Uterus (tissue), 4 donors: Measurements from ENCODE around the gene PORCN. TPM values are rescaled to one million over a fixed set of nuclear protein-coding genes. Genes with fewer than 3 reads are reported as not detected.

ENCODE experiments used
- DNase-seq, 2 donors: peaks; one replicate each; pipeline ENCODE4 v3.0.0-alpha.2; 2019 to 2020
- H3K27ac ChIP-seq, 2 donors: fragments of 200-600 bp; sonication (generic); 1 replicate in 1 of 2; 2 replicates in 1 of 2; pipeline ENCODE4 v1.5.1; 2016 to 2018
- H3K27me3 ChIP-seq, 2 donors: fragments of 200-600 bp; sonication (generic); one replicate each; pipeline ENCODE4 v1.5.1; 2018 to 2019; ENCODE audit warnings: control low read depth in 1 of 2
- H3K36me3 ChIP-seq, 2 donors: fragments of 200-600 bp; sonication (generic); one replicate each; pipeline ENCODE4 v1.5.1; 2019; ENCODE audit warnings: control low read depth in 1 of 2
- H3K4me1 ChIP-seq, 2 donors: fragments of 200-600 bp; sonication (generic); one replicate each; pipeline ENCODE4 v1.5.1; 2018 to 2019; ENCODE audit warnings: control low read depth in 1 of 2
- H3K4me3 ChIP-seq, 2 donors: fragments of 200-600 bp; sonication (generic); 1 replicate in 1 of 2; 2 replicates in 1 of 2; pipeline ENCODE4 v1.5.1; 2018 to 2019; ENCODE audit warnings: mild to moderate bottlenecking in 1 of 2
- H3K9me3 ChIP-seq, 2 donors: fragments of 200-600 bp; sonication (generic); one replicate each; pipeline ENCODE4 v1.5.1; 2019; ENCODE audit warnings: control low read depth in 1 of 2
- POLR2A ChIP-seq, 2 donors: fragments of 450-650 bp; IDR thresholded peaks; one replicate each; pipeline ENCODE4 v1.6.1; 2016; ENCODE audit warnings: antibody characterized with exemption in 2 of 2, mild to moderate bottlenecking in 1 of 2, moderate library complexity in 1 of 2
- intact Hi-C: fragments of 100-400 bp; cut with DNase I; formaldehyde crosslinking; loops from one replicate; pipeline ENCODE4 v1.15.1; 2023; ENCODE audit warnings: low total_unique reads
- total RNA-seq, 4 donors: library from RNA; depleted of rRNA in 3 of 4; stranded (reverse); fragments of >200 nt in 3 of 4; gene quantifications; one replicate each; pipeline versions ENCODE4 v1.1.0 to v1.2.4, GENCODE V29; 2014 to 2023
- TF ChIP-seq, protein P1 (sequence below), 4 experiments: fragments of 200-600 bp in 2 of 4; fragments of 450-650 bp in 2 of 4; sonication (generic) in 2 of 4; IDR thresholded peaks; one replicate each; pipeline ENCODE4 v1.5.1; 2016 to 2019; ENCODE audit warnings: antibody characterized with exemption in 4 of 4, mild to moderate bottlenecking in 2 of 4, moderate library complexity in 1 of 4
- donor health status: DM: yes; HTN: yes; CAD: no.

Gene PORCN
- total RNA-seq, 4 donors from 2014 or later: 0.77 to 16.5 (median 4.8) TPM

DNA sequence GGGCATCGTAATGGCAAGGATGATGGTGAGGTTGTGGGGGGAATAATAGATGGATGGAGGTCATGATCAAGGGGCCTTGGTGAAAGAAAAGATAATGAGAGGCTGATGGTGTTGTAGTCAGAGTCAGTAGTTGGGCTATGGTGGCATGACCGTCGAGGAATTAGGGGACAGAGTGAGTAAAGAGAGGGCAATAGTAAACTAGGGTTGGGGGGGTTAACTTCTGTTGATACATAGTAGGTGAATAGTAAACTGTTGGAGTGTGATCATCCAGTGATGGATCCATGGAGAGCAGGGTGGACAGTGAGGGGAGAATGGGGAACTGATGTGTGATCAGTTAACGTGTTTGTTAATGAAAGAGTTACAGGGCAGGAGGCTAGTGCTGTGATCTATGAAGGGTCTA is 31.9 kb upstream of the PORCN start:
- H3K27ac ChIP-seq: peak overlapping the region in 1 of 2 donors; percentile 88
- intact Hi-C loops: no loop called here
- DNase-seq: no peak
- no peaks in the 10 kb centered on the region for H3K9me3 ChIP-seq
- TF ChIP-seq, protein P1, sequence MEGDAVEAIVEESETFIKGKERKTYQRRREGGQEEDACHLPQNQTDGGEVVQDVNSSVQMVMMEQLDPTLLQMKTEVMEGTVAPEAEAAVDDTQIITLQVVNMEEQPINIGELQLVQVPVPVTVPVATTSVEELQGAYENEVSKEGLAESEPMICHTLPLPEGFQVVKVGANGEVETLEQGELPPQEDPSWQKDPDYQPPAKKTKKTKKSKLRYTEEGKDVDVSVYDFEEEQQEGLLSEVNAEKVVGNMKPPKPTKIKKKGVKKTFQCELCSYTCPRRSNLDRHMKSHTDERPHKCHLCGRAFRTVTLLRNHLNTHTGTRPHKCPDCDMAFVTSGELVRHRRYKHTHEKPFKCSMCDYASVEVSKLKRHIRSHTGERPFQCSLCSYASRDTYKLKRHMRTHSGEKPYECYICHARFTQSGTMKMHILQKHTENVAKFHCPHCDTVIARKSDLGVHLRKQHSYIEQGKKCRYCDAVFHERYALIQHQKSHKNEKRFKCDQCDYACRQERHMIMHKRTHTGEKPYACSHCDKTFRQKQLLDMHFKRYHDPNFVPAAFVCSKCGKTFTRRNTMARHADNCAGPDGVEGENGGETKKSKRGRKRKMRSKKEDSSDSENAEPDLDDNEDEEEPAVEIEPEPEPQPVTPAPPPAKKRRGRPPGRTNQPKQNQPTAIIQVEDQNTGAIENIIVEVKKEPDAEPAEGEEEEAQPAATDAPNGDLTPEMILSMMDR (IDR thresholded peaks at IDR 0.05): no peak
- peak overlapping the region in 1 of 2 donors; percentile 65 for H3K4me3 ChIP-seq
- no peaks in the 10 kb centered on the region for H3K36me3 ChIP-seq
- H3K27me3 ChIP-seq: no peaks in the 10 kb centered on the region
- H3K4me1 ChIP-seq: no peaks in the 10 kb centered on the region

DNA sequence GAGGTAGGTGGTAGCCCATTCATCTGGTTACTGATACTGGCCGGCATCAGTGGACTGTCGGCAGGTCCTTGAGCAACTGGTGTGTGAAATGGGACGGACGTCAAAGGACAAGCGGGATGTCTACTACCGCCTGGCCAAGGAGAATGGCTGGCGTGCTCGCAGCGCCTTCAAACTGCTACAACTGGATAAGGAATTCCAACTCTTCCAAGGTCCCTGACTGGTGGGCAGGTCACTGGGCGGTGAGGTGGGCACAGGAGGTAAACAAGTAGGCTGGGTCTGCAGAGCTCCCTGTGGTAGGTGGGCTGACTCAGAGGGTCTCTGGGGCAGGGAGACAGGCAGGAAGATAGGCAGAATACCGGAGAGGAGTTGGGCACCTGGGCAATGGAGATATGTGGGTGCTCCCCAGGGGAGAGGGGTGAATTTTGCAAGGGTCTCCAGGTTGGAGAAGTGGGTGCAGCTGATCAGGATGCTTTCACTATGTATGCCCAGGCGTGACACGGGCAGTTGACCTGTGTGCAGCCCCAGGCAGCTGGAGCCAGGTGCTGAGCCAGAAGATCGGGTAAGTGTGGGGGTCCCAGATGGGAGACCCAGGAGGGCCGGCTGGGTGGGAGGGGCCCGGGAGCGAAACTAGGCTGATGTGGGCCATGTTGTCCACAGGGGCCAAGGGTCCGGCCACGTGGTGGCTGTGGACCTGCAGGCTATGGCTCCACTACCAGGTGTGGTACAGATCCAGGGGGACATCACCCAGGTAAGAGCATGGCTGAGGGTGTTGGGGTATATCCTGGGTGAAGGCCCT is 30.6 kb upstream of the PORCN start:
- H3K4me3 ChIP-seq: no peak overlapping the region
- no peaks in the 10 kb centered on the region for H3K4me1 ChIP-seq
- no peaks in the 10 kb centered on the region for H3K9me3 ChIP-seq
- H3K27me3 ChIP-seq: no peaks in the 10 kb centered on the region
- no peak for TF ChIP-seq POLR2A (IDR thresholded peaks at IDR 0.05)
- TF ChIP-seq, protein P1 (IDR thresholded peaks at IDR 0.05): no peak
- no peaks in the 10 kb centered on the region for H3K36me3 ChIP-seq
- no peak overlapping the region for H3K27ac ChIP-seq
- intact Hi-C loops: no loop called here
- no peak for DNase-seq

DNA sequence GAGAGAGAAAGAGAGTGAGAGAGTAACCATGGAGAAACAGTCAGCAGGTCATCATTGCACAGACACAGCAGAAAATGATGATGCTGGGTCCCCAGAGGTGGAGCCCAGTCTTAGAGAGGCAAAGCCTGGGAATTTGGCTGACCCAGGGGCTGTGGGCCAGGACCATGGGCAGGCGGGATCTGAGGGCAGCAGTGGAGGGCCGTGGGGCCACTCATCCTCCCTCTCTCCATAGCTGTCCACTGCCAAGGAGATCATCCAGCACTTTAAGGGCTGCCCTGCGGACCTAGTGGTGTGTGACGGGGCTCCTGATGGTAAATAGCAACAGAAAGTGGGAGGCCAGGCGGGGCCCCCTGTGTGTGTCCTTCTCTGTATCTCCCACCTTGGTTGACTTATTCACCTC is 30.0 kb upstream of the PORCN start:
- Histone ChIP-seq H3K4me3 (no peak overlapping the region), H3K4me1 (no peaks in the 10 kb centered on the region), H3K27ac (no peak overlapping the region), H3K36me3 (no peaks in the 10 kb centered on the region), H3K27me3 (no peaks in the 10 kb centered on the region), H3K9me3 (no peaks in the 10 kb centered on the region)
- TF ChIP-seq, protein P1 (IDR thresholded peaks at IDR 0.05): no peak
- TF ChIP-seq POLR2A (IDR thresholded peaks at IDR 0.05): no peak
- no peak for DNase-seq
- intact Hi-C loops: no loop called here

DNA sequence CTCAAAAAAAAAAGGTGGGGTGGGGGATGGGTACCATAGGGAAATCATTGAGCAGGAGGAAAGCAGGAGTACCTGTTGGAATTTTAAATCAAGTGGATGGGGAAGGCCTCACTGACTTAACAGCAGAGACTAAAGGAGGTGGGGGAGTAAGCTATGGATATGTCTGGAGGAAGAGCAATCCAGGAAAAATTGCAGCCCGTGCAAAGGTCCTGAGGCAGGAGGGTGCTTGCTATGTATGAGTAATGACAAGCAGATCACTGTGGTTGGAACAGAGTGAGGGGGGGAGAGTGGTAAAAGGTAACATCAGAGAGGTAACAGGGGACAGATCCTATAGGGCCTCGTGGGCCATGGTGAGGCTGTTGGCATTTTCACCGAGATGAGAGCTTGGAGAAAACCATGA is 28.6 kb upstream of the PORCN start:
- TF ChIP-seq POLR2A (IDR thresholded peaks at IDR 0.05): no peak
- TF ChIP-seq, protein P1 (IDR thresholded peaks at IDR 0.05): no peak

DNA sequence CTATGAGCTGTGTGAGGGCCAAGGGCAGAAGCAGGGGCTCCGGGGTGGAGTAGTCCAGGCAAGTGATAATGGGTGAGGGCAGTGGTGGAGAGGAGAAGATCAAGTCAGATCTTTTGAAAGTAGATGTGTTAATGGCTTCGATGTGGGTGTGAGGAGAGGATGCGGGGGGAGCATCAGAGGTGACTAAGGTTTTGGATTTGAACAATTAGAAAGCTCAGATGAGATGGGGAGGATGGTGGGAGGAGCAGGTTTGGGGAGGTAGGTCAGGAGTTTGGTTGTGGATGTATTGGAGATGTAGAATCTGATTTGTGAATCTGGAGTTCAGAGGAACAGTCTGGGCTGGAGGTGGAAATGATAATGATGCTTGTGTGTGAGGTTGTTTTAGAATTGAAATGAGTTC is 28.2 kb upstream of the PORCN start:
- no peak overlapping the region for H3K27ac ChIP-seq
- H3K27me3 ChIP-seq: no peaks in the 10 kb centered on the region
- TF ChIP-seq POLR2A (IDR thresholded peaks at IDR 0.05): no peak
- TF ChIP-seq, protein P1 (IDR thresholded peaks at IDR 0.05): no peak
- H3K36me3 ChIP-seq: no peaks in the 10 kb centered on the region
- H3K9me3 ChIP-seq: no peaks in the 10 kb centered on the region
- intact Hi-C loops: no loop called here
- no peaks in the 10 kb centered on the region for H3K4me1 ChIP-seq
- no peak overlapping the region for H3K4me3 ChIP-seq
- no peak for DNase-seq

More for the DNA sequence above, 28.6 kb upstream of the PORCN start:
- H3K36me3 ChIP-seq: no peaks in the 10 kb centered on the region
- no peaks in the 10 kb centered on the region for H3K27me3 ChIP-seq
- H3K4me1 ChIP-seq: no peaks in the 10 kb centered on the region
- intact Hi-C loops: no loop called here
- DNase-seq: no peak
- no peak overlapping the region for H3K4me3 ChIP-seq
- no peak overlapping the region for H3K27ac ChIP-seq
- no peaks in the 10 kb centered on the region for H3K9me3 ChIP-seq
